Activated CD4-positive, alpha-beta T cell treated with anti-CD3 and anti-CD28 coated beads, Interleukin-2, amount 10 ng/mL, durations not matched to agents 24 days and 14 days (primary cell): Measurements from ENCODE around the gene PIEZO2. TPM values are rescaled to one million over a fixed set of nuclear protein-coding genes. Genes with fewer than 3 reads are reported as not detected.
A peak's percentile ranks its signal among the peaks of the same experiment; 100 is the strongest.

ENCODE experiments used
- DNase-seq: peaks from one replicate; pipeline ENCODE4 v3.0.0; 2022
- H3K27ac Mint-ChIP-seq: one replicate; pipeline ENCODE4 v1.8.0; 2022; ENCODE audit warnings: mild to moderate bottlenecking, mixed read lengths
- H3K27me3 Mint-ChIP-seq: one replicate; pipeline ENCODE4 v1.8.0; 2022; ENCODE audit warnings: mixed read lengths
- H3K36me3 Mint-ChIP-seq: one replicate; pipeline ENCODE4 v1.8.0; 2022; ENCODE audit warnings: low read depth, mild to moderate bottlenecking, mixed read lengths
- H3K4me1 Mint-ChIP-seq: one replicate; pipeline ENCODE4 v1.8.0; 2021; ENCODE audit warnings: mixed read lengths
- H3K4me3 Mint-ChIP-seq: one replicate; pipeline ENCODE4 v1.8.0; 2022; ENCODE audit warnings: mild to moderate bottlenecking, moderate library complexity, mixed read lengths
- H3K9me3 Mint-ChIP-seq: one replicate; pipeline ENCODE4 v1.8.0; 2021; ENCODE audit warnings: mixed read lengths
- intact Hi-C: fragments of 100-400 bp; cut with micrococcal nuclease; formaldehyde crosslinking; loops from one replicate; pipeline ENCODE4 v1.15.1; 2023
- total RNA-seq: library from RNA; stranded (reverse); gene quantifications from 2 replicates; pipeline ENCODE4 v1.2.3, GENCODE V29; 2022

The PIEZO2 gene
- total RNA-seq, 1 donor from 2014 or later, result not detected

GRCh38 chr18:10752382-10752781 is 397.0 kb downstream of the PIEZO2 start:
- no peaks in the 10 kb centered on the region for H3K9me3 Mint-ChIP-seq
- H3K4me1 Mint-ChIP-seq, result no peaks in the 10 kb centered on the region
- H3K36me3 Mint-ChIP-seq, result no peaks in the 10 kb centered on the region
- H3K27me3 Mint-ChIP-seq, result peaks cover 4% of the 10 kb centered on the region
- DNase-seq, result no peak
- H3K27ac Mint-ChIP-seq, result no peak overlapping the region
- no peak overlapping the region for H3K4me3 Mint-ChIP-seq
- intact Hi-C loops, result no loop called here

DNA sequence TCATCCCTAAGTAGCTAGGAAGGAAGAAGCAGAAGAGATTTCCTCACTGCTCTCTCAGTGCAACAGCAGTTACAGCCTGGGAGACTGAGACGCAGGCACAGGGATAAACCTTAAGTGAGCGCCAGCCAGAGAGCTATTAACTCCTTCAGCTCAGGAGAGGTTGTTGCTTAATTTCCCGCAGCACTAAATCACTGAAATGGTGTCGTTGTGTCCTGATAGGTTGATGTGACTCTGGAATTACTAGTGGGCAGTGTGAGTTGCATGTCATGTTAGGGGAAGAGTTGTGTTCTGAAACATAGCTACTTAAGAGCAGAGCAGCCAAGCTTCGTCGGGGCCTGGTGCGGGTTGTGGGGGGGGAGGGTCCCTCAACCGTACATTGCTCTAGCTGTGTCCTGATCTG is 397.7 kb downstream of the PIEZO2 start:
- H3K9me3 Mint-ChIP-seq, result no peaks in the 10 kb centered on the region
- intact Hi-C loops, result no loop called here
- H3K4me1 Mint-ChIP-seq, result no peaks in the 10 kb centered on the region
- no peak overlapping the region for H3K27ac Mint-ChIP-seq
- H3K4me3 Mint-ChIP-seq, result no peak overlapping the region
- no peak for DNase-seq
- H3K27me3 Mint-ChIP-seq, result peaks cover 4% of the 10 kb centered on the region
- H3K36me3 Mint-ChIP-seq, result no peaks in the 10 kb centered on the region

DNA sequence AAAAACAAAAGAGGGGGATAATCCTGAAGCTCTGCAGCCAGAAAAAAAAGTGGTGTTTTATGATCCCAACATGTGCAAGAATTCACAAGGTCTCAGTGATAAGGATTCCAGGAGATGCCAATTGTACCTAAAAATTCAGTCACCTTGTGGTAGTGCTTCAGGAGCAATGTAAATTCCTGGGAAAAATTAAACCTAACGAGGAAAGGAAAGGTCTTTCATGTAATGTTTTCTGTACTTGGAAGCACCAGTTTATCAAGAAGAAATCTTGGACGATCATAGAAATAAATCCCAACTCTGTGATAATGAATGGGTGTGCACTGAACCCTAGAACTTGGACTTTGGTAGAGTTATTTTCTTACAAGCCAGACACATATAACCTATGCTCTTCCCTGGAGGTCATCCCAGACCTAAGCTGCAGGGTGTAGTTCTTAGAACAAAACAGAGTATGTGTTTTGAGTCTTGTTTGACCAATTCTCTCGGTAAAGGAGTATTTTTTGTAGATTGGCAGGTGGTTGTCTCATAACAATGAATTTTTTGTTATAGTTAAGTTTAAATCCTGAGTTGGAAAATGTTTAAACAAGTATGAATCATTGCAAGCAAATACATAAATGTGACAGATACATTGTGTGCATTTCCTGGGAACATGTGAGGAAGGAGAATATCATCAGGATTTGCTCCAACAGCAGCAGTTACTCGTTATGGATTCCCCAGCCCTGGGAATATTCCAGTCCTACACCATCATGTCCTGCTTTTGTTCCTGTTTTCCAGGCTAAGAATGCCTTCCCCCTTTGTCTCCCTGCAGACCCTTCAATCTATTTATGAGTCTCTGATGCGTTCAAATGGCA is 399.0 kb downstream of the PIEZO2 start:
- Mint-ChIP-seq H3K27me3 (peaks cover 4% of the 10 kb centered on the region), H3K36me3 (no peaks in the 10 kb centered on the region), H3K4me3 (no peak overlapping the region), H3K27ac (no peak overlapping the region), H3K9me3 (no peaks in the 10 kb centered on the region), H3K4me1 (no peaks in the 10 kb centered on the region)
- intact Hi-C loops, result no loop called here
- DNase-seq, result no peak

- no peak for DNase-seq
- H3K27me3 Mint-ChIP-seq, result peaks cover 4% of the 10 kb centered on the region
- intact Hi-C loops, result no loop called here
- peaks cover under 1% of the 10 kb centered on the region for H3K4me1 Mint-ChIP-seq
- H3K27ac Mint-ChIP-seq, result no peak overlapping the region
- H3K9me3 Mint-ChIP-seq, result no peaks in the 10 kb centered on the region
- no peaks in the 10 kb centered on the region for H3K36me3 Mint-ChIP-seq
- H3K4me3 Mint-ChIP-seq, result no peak overlapping the region
These were observed 400.7 kb downstream of the PIEZO2 start for GRCh38 chr18:10748641-10749040.

- Mint-ChIP-seq H3K9me3 (no peaks in the 10 kb centered on the region), H3K27me3 (peaks cover 2% of the 10 kb centered on the region), H3K36me3 (no peaks in the 10 kb centered on the region), H3K27ac (no peak overlapping the region), H3K4me1 (peaks cover 3% of the 10 kb centered on the region), H3K4me3 (no peak overlapping the region)
- intact Hi-C loops, result no loop called here
- DNase-seq, result no peak
These were observed 403.4 kb downstream of the PIEZO2 start for GRCh38 chr18:10745971-10746370.

DNA sequence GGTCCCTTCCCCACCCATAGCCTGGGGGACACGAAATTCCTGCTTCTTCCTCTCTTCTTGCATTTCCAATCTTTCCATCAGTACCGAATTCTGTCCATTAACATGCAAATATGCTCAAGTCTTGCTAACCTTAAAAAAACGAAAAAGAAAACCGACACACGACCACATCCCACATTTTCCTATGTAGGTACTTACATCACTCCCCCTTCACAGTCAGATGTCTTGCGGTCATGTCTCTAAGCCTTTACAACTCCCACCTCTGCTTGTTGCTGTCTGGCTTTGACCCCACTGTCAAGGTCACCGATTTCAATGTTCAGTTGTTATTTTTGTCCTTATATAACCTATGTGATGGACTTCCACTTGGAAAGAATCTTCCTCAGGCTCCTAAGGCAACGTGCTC is 404.1 kb downstream of the PIEZO2 start:
- Mint-ChIP-seq H3K27me3 (no peaks in the 10 kb centered on the region), H3K4me1 (peaks cover 3% of the 10 kb centered on the region), H3K4me3 (no peak overlapping the region), H3K9me3 (no peaks in the 10 kb centered on the region), H3K36me3 (no peaks in the 10 kb centered on the region), H3K27ac (no peak overlapping the region)
- intact Hi-C loops, result no loop called here
- no peak for DNase-seq

- no peaks in the 10 kb centered on the region for H3K27me3 Mint-ChIP-seq
- H3K9me3 Mint-ChIP-seq, result no peaks in the 10 kb centered on the region
- no peak overlapping the region for H3K27ac Mint-ChIP-seq
- H3K4me1 Mint-ChIP-seq, result peaks cover 3% of the 10 kb centered on the region
- intact Hi-C loops, result no loop called here
- H3K4me3 Mint-ChIP-seq, result peak overlapping the region; percentile 12
- no peak for DNase-seq
- no peaks in the 10 kb centered on the region for H3K36me3 Mint-ChIP-seq
These were observed 405.6 kb downstream of the PIEZO2 start for GRCh38 chr18:10743766-10744165.

- intact Hi-C loops, result no loop called here
- H3K27ac Mint-ChIP-seq, result no peak overlapping the region
These were observed 410.2 kb downstream of the PIEZO2 start for GRCh38 chr18:10739152-10739551.

GRCh38 chr18:10736984-10737383 is 412.4 kb downstream of the PIEZO2 start:
- DNase-seq, result no peak

More at GRCh38 chr18:10739152-10739551, 410.2 kb downstream of the PIEZO2 start:
- no peak for DNase-seq
- Mint-ChIP-seq H3K9me3 (no peaks in the 10 kb centered on the region), H3K36me3 (no peaks in the 10 kb centered on the region), H3K27me3 (peaks cover 2% of the 10 kb centered on the region), H3K4me1 (peaks cover 3% of the 10 kb centered on the region), H3K4me3 (no peak overlapping the region)

GRCh38 chr18:10732990-10733389 is 416.4 kb downstream of the PIEZO2 start:
- H3K9me3 Mint-ChIP-seq, result no peaks in the 10 kb centered on the region

More at GRCh38 chr18:10736984-10737383, 412.4 kb downstream of the PIEZO2 start:
- intact Hi-C loops, result no loop called here
- H3K4me3 Mint-ChIP-seq, result no peak overlapping the region
- no peaks in the 10 kb centered on the region for H3K36me3 Mint-ChIP-seq
- no peaks in the 10 kb centered on the region for H3K4me1 Mint-ChIP-seq
- H3K9me3 Mint-ChIP-seq, result no peaks in the 10 kb centered on the region
- no peak overlapping the region for H3K27ac Mint-ChIP-seq
- H3K27me3 Mint-ChIP-seq, result peaks cover 5% of the 10 kb centered on the region

GRCh38 chr18:10727477-10727876 is 421.9 kb downstream of the PIEZO2 start:
- H3K27ac Mint-ChIP-seq, result no peak overlapping the region
- no peak overlapping the region for H3K4me3 Mint-ChIP-seq
- intact Hi-C loops, result no loop called here
- H3K4me1 Mint-ChIP-seq, result no peaks in the 10 kb centered on the region
- H3K36me3 Mint-ChIP-seq, result no peaks in the 10 kb centered on the region
- H3K27me3 Mint-ChIP-seq, result no peaks in the 10 kb centered on the region
- no peaks in the 10 kb centered on the region for H3K9me3 Mint-ChIP-seq
- no peak for DNase-seq

More at GRCh38 chr18:10732990-10733389, 416.4 kb downstream of the PIEZO2 start:
- intact Hi-C loops, result no loop called here
- Mint-ChIP-seq H3K36me3 (no peaks in the 10 kb centered on the region), H3K27ac (no peak overlapping the region), H3K27me3 (peaks cover 5% of the 10 kb centered on the region), H3K4me1 (no peaks in the 10 kb centered on the region), H3K4me3 (no peak overlapping the region)
- DNase-seq, result no peak

DNA sequence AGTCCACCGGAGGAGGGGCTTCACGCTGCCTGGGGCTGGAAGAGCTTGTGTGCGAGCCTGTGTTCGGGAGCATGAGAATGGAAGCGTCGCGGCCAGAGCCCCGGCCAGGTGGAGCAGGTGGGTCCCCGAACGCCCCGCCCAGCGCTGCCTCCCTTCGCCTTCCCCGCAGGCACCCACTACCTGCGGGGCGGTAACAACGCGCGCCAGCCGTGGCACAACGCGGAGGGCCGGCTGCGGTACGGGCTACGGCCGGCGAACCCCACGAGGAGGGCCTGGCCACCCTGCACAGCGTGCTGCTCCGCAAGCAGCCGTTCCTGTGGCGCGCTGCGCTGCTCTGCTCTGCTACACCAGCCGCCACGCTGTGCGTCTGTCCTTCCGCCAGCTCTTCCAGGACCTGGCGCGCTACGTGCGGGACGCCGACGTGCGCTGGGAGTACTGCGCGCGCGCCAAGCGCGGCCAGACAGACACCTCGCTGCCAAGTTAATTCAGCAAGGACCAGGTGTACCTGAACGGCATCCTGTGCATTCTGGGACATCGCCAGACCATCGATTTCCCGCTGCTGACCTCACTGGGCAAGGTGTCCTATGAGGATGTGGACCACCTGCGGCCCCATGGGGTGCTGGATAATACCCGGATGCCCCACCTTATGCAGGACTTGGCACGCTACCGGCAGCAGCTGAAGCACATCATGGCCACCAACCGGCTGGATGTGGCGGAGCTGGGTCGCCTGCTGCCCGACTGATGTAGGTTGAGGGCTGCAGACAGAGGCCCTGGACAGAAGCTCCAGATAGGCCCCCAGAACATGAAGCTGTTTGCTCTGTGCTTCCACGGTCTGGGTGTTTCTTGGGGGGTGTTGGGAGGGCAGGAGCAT is 422.9 kb downstream of the PIEZO2 start:
- Mint-ChIP-seq H3K27me3 (no peaks in the 10 kb centered on the region), H3K4me3 (no peak overlapping the region), H3K4me1 (no peaks in the 10 kb centered on the region), H3K9me3 (no peaks in the 10 kb centered on the region), H3K36me3 (no peaks in the 10 kb centered on the region), H3K27ac (no peak overlapping the region)
- intact Hi-C loops, result no loop called here
- no peak for DNase-seq

DNA sequence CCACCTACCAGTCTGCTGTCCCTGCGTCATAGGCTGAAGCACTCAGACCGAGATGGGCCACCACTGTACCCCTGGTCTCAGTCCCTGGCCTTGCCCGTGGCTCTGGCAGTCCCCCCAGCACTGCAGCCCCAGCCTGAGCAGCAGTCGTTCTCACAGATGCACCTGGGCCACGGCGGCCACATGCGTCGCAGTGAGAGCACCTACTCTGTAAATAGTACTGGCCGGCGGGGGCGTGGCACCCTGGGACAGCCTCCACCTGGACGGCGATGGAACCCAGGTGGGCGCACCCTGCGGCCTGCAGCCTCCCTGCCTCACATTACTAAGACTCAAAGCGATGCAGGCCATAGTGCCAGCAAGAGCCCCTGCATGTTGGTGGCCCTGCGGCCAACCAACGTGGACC is 424.7 kb downstream of the PIEZO2 start:
- Mint-ChIP-seq H3K9me3 (no peaks in the 10 kb centered on the region), H3K36me3 (no peaks in the 10 kb centered on the region), H3K4me1 (no peaks in the 10 kb centered on the region), H3K27me3 (no peaks in the 10 kb centered on the region), H3K4me3 (no peak overlapping the region), H3K27ac (no peak overlapping the region)
- intact Hi-C loops, result no loop called here
- DNase-seq, result no peak

DNA sequence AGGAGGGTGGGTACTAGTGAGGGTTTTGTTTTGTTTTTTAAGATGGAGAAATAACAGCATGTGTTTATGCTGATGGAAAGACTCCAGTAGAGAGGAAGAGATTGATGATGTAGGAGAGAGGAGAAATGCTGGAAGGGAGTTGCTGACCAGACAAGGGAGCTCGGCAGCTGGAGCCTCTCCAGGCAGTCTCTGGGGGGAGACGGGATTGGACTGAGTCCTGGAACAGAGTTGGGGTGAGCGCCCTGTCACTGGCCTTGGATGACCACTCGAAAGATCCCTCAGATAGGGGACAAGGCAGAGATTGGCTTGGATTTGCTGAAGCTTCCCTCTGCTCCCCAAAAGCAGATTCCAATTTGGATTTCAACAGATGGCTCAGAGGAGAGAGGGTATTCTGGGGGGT is 425.9 kb downstream of the PIEZO2 start:
- Mint-ChIP-seq H3K27ac (no peak overlapping the region), H3K9me3 (no peaks in the 10 kb centered on the region), H3K4me1 (no peaks in the 10 kb centered on the region), H3K4me3 (no peak overlapping the region), H3K36me3 (no peaks in the 10 kb centered on the region), H3K27me3 (no peaks in the 10 kb centered on the region)
- DNase-seq, result no peak
- intact Hi-C loops, result no loop called here
